ENCODE measurements around the gene SSBP4.

- TF ChIP-seq, protein P1, sequence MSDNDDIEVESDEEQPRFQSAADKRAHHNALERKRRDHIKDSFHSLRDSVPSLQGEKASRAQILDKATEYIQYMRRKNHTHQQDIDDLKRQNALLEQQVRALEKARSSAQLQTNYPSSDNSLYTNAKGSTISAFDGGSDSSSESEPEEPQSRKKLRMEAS (IDR thresholded peaks at IDR 0.05): no peak
- TF ChIP-seq POLR2A (IDR thresholded peaks at IDR 0.05; ENCODE audit: low read length) (no peak), CTCF (IDR thresholded peaks at IDR 0.05) (no peak), NFE2L2 (conservative IDR thresholded peaks at IDR 0.05; ENCODE audit: low read length) (no peak), JUN (IDR thresholded peaks at IDR 0.05) (no peak), HEYL (CRISPR knock-in tag; IDR thresholded peaks at IDR 0.05) (no peak), USF2 (IDR thresholded peaks at IDR 0.05) (no peak), TP53 (CRISPR knock-in tag; IDR thresholded peaks at IDR 0.05) (no peak), REST (IDR thresholded peaks at IDR 0.05) (no peak), GATA3 (IDR thresholded peaks at IDR 0.05; ENCODE audit: borderline replicate concordance) (no peak), NPAS2 (CRISPR knock-in tag; IDR thresholded peaks at IDR 0.05; ENCODE audit: borderline replicate concordance) (no peak)
These were observed 38.4 kb upstream of the SSBP4 start for GRCh38 chr19:18380843-18381242.
